NCI-H146 treated with DMSO at 0.1 percent for 48 hours (cell line): ENCODE data around the gene PPFIA1.

ENCODE experiments used
- DNase-seq: peaks from one replicate; lab custom pipeline; 2025; ENCODE audit not compliant: unreplicated experiment; lab: John Stamatoyannopoulos, UW

PPFIA1 gene

DNA sequence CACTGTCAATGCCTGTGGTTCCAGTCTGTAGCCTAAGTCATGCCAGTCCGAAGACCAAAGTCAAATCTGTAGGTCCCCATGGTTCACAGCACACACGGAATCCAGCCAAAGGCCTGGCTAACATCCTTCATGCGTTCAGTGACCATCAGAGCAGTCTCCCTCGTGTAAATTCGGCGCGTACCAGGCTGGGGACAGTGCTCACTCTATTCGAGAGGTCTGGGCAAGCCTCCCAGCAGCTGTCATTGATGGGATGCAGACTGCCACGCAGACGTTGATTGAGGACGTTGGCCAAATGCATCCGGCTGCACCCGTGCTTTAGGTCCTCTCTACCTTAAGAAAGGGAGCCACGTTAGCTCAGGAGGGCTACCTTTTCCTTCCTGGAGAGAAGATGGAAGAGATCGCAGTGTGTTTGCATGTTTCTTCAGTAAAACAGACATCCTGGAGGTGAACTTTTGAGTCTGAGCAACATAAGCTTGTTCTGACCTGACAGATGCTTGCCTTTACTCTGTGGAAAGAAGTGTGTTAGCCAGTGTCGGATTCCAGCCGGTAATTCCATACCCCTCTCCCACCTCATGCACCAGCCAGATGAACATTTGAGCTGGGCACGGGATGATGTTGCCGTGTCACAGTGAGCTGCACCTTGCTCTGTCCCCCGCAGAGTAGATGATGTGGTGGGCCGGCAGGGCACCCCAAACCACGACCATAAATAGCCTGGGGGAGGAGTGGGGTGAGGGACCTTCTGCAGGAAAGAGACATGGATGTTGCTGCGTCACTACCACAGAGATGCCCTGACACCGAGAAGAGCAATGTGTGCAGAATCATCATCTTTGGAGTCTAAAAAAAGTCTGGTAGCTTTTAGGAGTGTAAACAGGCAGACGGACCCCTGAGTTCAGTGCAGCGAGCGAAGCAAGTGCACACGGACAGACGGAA, 140.1 kb downstream of the PPFIA1 start:
- no peak for DNase-seq

GRCh38 chr11:70411713-70412452, 141.4 kb downstream of the PPFIA1 start:
- DNase-seq = no peak

DNA sequence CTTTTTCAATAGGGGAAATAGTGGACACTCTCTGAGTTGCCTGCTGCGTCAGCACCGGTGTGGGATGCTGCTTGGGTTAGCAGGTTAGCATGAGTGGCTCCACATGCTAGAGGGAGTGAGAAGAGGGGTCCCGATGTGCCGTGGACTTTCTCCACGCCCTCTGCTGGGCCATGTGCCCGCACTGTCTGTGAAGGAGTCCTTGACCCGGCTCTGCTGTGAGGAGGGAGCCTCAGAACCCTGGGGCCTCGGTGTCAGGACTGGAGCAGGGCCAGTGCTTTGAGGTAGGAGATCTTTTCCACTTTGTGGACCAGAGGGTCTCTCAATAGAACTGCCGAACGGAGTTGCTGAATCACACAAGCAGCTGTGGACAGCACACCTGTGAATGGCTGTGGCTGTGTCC, 142.7 kb downstream of the PPFIA1 start:
- DNase-seq = no peak

DNA sequence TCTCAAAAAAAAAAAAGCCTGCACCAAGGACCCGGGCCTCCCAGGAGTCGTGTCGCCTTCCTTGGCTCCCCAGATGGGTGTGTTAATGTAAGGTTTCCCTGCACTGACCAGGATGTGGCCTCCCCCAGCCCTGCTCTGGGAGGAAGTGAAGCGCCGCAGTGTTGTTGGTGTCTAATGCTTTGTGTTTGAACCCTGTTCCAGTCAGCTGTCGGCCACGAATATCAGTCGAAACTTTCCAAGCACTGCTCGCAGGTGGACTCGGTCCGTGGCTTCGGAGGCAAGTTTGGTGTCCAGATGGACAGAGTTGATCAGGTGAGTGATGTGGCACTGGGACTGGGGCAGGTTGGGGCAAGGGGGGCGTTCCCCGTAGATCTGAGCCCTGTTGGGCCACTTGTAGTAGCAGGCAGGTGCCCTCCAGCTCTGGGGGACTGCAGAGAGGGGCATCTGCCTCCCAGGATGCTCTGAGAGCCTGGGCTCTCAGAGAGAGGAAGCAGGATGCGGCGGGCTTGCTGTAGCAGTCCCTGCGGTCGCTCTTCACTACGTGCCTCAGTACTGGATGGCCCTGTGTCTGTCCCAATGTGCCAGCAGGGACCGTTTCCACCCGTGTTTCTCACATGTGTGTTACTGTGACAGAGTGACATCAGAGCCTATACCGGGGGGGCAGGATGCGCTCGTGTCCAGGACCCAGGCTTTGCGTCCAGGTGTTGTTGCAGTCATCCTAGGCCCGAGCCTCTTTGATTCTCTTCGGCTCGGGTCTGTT, 144.0 kb downstream of the PPFIA1 start:
- no peak for DNase-seq

DNA sequence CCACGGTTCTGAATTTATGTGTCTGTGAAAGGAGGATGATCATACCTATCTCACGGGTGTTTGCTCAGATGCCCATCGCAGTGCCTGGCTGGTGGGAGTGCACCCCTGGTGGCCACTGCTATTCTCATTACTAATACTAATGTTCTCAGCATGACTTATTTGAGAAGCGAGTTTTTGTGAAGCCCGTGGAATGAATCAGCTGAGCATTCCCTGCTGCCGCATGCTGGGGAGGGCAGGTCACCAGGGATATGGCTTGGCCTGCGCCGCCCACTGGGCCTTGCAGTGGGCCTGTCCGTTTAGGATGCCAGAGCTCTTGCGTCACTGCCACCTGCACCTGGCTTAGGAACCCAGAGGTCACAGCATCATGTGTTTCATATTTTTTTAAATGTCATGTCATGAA, 144.7 kb downstream of the PPFIA1 start:
- DNase-seq = no peak

GRCh38 chr11:70415642-70416395, 145.3 kb downstream of the PPFIA1 start:
- no peak for DNase-seq

DNA sequence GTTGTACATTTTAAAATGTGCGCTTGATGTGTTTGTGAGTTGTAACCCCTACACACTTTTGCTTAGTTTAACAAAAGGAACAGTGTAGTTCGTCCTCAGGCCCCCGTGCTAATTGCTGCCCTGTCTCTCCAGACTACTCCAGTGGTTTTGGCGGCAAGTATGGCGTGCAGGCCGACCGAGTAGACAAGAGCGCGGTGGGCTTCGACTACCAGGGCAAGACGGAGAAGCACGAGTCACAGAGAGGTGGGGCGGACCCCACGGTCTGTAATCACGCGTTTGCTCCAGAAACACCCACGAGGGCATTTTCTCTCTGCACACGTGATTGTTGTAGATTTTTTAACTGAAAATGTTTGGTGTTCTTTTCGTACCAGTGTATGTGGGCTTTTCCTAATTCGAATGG, 146.4 kb downstream of the PPFIA1 start:
- DNase-seq = no peak

GRCh38 chr11:70418130-70418529, 147.6 kb downstream of the PPFIA1 start:
- DNase-seq = no peak

DNA sequence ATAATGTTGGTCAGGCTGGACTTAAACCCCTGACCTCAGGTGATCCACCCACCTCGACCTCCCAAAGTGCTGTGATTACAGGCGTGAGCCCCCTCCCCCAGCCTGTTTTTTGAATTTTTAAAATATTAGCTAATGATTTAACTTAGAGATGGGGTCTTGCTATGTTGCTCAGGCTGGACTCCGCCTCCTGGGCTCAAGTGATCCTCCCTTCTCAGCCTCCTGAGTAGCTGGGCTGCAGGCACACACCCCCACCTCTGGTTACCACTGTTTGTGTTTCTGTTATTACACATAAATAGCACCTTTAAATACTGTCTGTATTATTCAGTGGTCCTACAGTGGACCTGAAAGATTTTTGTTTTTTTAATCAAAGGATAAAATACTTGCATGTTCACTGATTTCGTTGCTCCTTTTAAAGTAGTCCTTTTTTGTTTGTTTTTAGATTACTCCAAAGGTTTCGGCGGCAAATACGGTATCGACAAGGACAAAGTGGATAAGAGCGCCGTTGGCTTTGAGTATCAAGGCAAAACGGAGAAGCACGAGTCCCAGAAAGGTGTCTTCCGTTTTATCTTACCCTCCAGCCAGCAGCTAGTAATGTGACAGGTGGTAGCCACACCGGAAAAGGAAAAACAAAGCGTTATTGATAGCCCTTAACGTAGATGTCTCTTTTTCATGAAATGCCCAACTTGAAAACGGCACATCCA, 149.0 kb downstream of the PPFIA1 start:
- DNase-seq = no peak

- DNase-seq = no peak
Measured at GRCh38 chr11:70420008-70420464, 149.5 kb downstream of the PPFIA1 start.

GRCh38 chr11:70420496-70420895, 150.0 kb downstream of the PPFIA1 start:
- no peak for DNase-seq

DNA sequence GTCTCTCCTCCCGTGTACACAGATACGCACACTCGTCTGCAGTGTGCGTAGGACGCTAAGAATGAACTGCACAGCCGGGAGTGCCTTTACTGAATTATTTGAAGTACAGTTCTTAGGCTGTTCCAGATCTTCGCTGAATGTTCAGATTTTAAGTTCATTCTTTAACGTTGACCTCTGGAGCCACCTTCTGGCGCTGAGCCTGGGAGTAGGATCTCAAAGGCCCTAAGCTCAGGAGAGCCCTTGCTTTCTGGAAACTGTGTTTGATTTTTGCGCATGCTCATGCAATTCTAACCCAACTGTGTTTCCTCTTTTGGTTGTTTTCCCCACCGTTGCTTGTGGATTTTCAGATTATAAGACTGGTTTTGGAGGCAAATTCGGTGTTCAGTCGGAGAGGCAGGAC, 150.6 kb downstream of the PPFIA1 start:
- no peak for DNase-seq

DNA sequence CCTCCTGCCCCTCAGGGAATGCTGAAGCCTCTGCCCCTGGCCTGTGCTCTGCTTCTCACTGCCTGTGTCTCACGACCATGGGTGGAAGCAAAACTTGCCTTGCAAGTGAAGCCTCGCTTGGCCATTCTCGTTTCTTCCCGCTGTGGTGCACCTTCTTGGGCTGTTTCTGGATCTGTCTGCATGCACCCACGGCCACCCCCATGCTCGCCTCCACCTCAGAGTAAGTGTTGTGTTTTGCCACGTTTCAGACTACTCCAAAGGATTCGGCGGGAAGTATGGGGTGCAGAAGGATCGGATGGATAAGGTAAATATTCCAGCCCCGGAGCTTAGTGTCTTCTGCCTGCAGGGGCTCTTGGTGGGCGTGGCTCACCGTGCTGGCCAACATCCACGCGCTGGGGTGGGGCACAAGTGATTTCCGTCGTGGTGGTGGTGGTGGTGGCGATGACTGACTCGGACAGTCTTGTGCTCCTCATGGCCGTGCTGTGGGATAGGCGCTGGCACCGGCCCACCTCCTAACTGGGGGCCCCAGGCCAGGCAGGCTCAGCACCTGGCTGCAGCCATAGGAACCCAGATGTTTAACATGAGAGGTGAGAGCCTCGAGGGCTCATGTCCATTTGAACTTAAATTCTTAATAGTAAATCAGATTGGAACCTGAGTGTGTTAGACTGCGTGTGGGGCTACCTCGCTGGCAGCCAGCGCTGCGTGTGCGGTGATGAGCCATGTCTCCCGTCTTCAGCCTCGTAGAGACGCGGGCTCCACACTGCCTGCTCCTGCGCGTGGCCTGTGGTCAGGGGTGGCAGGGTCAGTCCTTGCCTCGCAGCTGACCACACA, 152.4 kb downstream of the PPFIA1 start:
- DNase-seq = no peak

DNA sequence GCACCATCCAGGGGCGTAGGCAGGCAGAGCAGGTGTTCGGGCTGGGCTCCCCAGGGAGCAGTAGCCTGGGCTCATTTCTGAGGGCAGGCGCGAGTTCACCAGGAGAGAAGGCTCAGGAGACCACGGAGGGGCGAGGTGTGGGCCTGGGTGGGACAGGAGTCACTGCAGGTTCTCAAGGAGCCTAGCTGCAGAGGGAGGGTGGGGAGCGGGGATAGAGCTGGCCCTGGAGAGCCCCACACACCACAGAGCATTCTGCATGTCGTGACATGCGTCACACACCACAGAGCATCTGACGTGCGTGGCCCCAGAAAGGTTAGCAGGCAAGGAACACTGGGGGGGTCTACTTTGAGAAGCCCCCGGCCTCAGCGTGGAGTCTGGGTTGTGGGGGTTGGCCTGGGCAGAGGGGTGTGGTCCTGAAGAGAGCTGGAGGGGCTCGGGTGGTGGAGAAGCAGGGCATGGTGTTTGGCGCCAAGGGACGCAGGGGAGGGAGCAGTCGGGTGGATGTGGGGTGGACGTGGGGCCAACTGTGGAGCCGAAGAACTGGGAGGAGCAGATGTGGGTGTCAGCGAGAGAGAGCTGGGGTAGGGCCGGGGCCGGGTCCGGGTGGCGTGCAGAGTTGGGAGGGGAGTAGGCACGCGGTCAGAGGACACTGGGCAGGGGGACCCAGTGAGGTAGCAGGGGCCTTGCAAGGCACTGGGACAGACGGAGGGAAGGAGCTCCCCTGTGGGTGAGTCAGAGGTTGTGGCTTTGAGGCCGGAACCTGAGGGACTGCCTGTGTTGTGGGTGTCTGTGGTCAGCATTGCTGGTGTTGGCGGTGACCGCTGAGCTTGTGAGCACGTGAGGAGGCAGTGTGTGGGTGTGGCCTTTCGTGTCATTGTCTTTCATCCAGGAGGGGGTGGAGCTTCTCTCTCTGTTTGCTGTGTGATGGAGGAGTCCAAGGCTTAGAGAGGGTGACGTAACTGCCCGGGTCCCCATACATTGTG, 153.3 kb downstream of the PPFIA1 start:
- DNase-seq = no peak

- no peak for DNase-seq
Measured at GRCh38 chr11:70424765-70425344, 154.4 kb downstream of the PPFIA1 start.

GRCh38 chr11:70427436-70427835, 156.9 kb downstream of the PPFIA1 start:
- DNase-seq = no peak

GRCh38 chr11:70428701-70429427, 158.4 kb downstream of the PPFIA1 start:
- DNase-seq = no peak
